LNCaP clone FGC (cell line): ENCODE data around the gene PLD1.
"Not testable (repeated sequence)": the region's sequence is repeated elsewhere in the genome, so short reads cannot be mapped to it uniquely, and the experiment has no call there.

Source experiments
- DNase-seq: peaks from one replicate; pipeline ENCODE4 v3.0.0-alpha.2; 2011; ENCODE audit warnings: low read depth
- H3K4me3 ChIP-seq: 2 replicates; pipeline ENCODE4 v1.5.1; 2011; ENCODE audit warnings: mild to moderate bottlenecking, low read depth, low read length, control low read depth
- CTCF ChIP-seq: IDR thresholded peaks from 2 replicates; pipeline ENCODE4 v1.5.1; 2012; ENCODE audit warnings: mild to moderate bottlenecking; ENCODE audit not compliant: control insufficient read depth, insufficient read depth; ENCODE audit errors: extremely low read depth

The PLD1 gene

GRCh38 chr3:171747223-171747920 is 62.9 kb downstream of the PLD1 start:
- no peak for TF ChIP-seq CTCF
- DNase-seq, result no peak
- no peak overlapping the region for H3K4me3 ChIP-seq

GRCh38 chr3:171746320-171747222 is 63.7 kb downstream of the PLD1 start:
- DNase-seq, H3K4me3 ChIP-seq: not testable (repeated sequence)

- no peak overlapping the region for H3K4me3 ChIP-seq
- no peak for DNase-seq
- no peak for TF ChIP-seq CTCF
Observed at GRCh38 chr3:171745577-171746319, 64.5 kb downstream of the PLD1 start.

DNA sequence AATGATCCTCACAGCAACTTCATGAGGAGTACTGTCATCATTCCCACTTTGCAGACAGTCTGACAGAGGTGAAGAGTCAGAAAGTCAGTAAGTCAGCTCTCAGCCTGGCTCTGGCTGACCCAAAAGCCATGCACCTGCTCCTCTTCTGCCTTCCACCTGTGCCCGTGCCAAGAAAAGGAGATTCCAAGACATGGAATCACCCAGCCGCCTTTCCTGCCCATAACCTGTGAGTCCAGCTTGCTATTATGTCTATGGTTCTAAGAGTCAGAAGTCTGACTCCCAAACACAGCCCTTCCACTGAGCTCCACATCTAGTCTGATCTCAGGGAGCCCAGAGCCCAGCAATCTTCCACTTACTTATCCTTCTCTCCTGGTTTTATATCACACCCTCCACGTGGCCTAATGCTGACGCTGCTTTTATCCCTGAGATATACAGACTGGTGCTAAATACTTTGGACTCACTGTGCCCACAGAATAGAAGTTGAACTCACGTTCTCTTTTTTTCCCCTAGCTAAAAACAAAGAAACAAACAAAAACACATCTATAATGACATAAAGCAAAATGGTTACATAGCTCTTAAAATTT is 66.0 kb downstream of the PLD1 start:
- H3K4me3 ChIP-seq, result no peak overlapping the region
- TF ChIP-seq CTCF, result no peak

GRCh38 chr3:171743327-171744157 is 66.7 kb downstream of the PLD1 start:
- no peak for DNase-seq
- H3K4me3 ChIP-seq, result no peak overlapping the region
- TF ChIP-seq CTCF, result no peak

More for the DNA sequence above, 66.0 kb downstream of the PLD1 start:
- DNase-seq, result no peak

DNA sequence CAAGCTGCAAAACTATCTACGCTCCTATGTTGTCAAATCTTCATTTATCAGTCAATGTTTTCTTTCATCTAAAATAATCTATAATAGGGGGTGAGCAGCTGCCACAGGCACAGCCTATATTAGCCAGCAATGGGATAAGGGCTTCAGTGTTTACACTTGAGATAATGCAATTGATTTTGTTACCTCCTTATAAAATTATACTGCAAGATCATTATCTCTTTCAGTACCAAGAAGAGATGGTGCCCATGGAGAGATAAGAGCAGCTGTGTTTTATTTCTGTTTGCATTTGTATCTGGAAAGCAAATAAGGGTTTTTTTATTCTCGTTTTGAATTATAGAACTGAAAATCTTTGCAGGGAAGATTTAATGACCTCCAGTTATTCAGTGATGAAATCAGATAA is 68.9 kb downstream of the PLD1 start:
- H3K4me3 ChIP-seq, result no peak overlapping the region
- peak; percentile 92 for DNase-seq

More for the DNA sequence above, 68.9 kb downstream of the PLD1 start:
- TF ChIP-seq CTCF, result no peak
